Eye (tissue), 1 donor: ENCODE results near the gene PCF11.
A peak's percentile ranks its signal among the peaks of the same experiment; 100 is the strongest.
"Not testable (repeated sequence)": the region's sequence is repeated elsewhere in the genome, so short reads cannot be mapped to it uniquely, and the experiment has no call there.

ENCODE experiments used
- DNase-seq: peaks from one replicate; pipeline ENCODE4 v3.0.0-alpha.2; 2015

PCF11 gene

GRCh38 chr11:83192606-83193245 lies 35.8 kb downstream of the PCF11 start:
- no peak for DNase-seq

GRCh38 chr11:83193315-83194280 lies 36.7 kb downstream of the PCF11 start, which contains the start of gene ANKRD42:
Gene ANKRD42 (plus strand): TSS chr11:83193712. CDS start chr11:83194671, 959 bp downstream.
- DNase-seq, result peak; percentile 98

- DNase-seq, result peak; percentile 77
Observed at GRCh38 chr11:83194281-83195142, 37.6 kb downstream of the PCF11 start.

- DNase-seq, result peak; percentile 16
Observed at GRCh38 chr11:83195143-83195466, 38.2 kb downstream of the PCF11 start.

- DNase-seq, result no peak
Observed at GRCh38 chr11:83195649-83196048, 38.7 kb downstream of the PCF11 start.

GRCh38 chr11:83200035-83200434 lies 43.1 kb downstream of the PCF11 start:
- no peak for DNase-seq

GRCh38 chr11:83205608-83206185 lies 48.8 kb downstream of the PCF11 start:
- DNase-seq, result no peak

GRCh38 chr11:83206221-83206620 lies 49.3 kb downstream of the PCF11 start:
- no peak for DNase-seq

- DNase-seq, result not testable (repeated sequence)
Observed at GRCh38 chr11:83206771-83207382, 49.9 kb downstream of the PCF11 start.

- peak; percentile 3 for DNase-seq
Observed at GRCh38 chr11:83219095-83219494, 62.2 kb downstream of the PCF11 start.

- DNase-seq, result no peak
Observed at GRCh38 chr11:83220260-83220659, 63.3 kb downstream of the PCF11 start.

- no peak for DNase-seq
Observed at GRCh38 chr11:83221694-83222093, 64.8 kb downstream of the PCF11 start.

GRCh38 chr11:83222499-83222898 lies 65.6 kb downstream of the PCF11 start:
- DNase-seq, result no peak

- no peak for DNase-seq
Observed at GRCh38 chr11:83223457-83223856, 66.5 kb downstream of the PCF11 start.

- no peak for DNase-seq
Observed at GRCh38 chr11:83235825-83236224, 78.9 kb downstream of the PCF11 start.
